Activated CD4-positive, CD25-positive, alpha-beta regulatory T cell treated with anti-CD3 and anti-CD28 coated beads, Interleukin-2, amount 50 U/mL, for 72 hours (primary cell): ENCODE results near the gene FNIP2.

Experiments used
- DNase-seq: peaks from one replicate; pipeline ENCODE4 v3.0.0; 2021

The FNIP2 gene

DNA sequence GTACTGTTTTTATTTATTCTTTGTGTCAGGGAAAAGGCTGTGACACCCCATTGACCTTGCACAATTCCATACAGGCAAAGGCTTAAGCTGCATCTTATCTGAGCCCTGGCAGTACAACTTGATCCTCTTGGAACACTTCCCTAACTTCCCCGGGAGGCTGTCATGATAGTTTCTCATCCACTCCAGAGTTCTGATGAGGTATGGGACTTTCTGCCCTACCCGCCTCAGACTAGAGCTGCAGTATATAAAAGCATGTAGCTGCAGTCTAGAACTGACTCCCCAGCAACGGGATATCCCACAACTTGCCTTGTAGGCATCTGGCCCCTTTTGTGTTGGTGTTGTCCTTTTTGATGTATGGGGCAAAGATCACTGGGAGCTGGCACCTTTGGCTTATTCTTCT is 72.7 kb downstream of the FNIP2 start:
- no peak for DNase-seq

DNA sequence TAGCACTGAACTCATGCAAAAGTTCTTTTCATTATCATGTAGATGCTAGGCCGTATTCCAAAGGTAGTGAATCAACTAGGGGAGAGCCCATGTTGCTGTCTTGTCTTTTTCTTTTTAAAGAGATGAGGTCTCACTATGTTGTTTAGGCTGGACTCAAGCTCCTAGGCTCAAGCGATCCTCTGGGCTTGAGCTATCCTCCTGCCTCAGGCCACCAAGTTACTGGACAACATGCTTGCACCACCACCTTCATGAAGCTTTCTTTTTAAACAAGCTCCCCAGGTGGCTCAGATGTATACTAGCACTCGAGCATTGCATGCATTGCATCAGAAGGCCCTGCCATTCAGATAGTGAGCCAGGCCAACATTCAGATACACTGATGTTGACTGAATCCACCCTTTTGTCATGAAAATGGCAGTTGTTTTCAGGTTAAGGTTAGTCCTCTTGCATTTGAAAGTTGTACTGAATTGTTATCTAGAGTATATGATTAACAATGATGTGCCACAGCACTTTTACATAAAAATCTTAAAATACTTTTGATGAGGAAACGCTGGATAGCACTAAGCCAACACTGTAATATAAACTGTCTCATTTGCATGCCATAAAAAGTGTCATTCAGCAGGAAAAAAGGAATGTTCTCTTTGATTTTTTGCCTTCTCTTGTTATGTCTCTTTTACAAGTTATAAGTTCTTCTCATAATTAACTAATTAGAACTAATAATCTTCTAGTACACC is 76.7 kb downstream of the FNIP2 start:
- DNase-seq = no peak

DNA sequence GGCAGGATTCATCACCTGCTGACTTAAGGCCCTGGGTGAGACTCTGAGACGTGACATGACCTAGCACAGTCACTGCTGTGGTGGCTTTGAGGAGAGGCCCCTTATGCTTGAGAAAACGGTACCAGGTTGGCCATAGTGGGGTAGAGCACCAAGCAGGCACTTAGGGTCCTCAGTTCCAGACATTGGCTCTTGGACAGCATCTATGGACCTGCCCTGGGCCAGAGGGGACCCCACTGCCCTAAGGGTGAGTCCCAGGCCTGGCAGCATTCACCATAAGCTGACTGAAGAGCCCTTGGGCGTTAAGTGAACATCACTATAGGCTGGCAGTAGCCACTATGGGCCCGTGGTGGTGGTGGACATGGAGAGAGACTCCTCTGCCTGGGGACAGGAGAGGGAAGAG is 78.7 kb downstream of the FNIP2 start:
- DNase-seq = no peak

GRCh38 chr4:158849681-158850080 is 80.9 kb downstream of the FNIP2 start:
- no peak for DNase-seq

GRCh38 chr4:158850371-158850770 is 81.5 kb downstream of the FNIP2 start:
- DNase-seq = no peak

DNA sequence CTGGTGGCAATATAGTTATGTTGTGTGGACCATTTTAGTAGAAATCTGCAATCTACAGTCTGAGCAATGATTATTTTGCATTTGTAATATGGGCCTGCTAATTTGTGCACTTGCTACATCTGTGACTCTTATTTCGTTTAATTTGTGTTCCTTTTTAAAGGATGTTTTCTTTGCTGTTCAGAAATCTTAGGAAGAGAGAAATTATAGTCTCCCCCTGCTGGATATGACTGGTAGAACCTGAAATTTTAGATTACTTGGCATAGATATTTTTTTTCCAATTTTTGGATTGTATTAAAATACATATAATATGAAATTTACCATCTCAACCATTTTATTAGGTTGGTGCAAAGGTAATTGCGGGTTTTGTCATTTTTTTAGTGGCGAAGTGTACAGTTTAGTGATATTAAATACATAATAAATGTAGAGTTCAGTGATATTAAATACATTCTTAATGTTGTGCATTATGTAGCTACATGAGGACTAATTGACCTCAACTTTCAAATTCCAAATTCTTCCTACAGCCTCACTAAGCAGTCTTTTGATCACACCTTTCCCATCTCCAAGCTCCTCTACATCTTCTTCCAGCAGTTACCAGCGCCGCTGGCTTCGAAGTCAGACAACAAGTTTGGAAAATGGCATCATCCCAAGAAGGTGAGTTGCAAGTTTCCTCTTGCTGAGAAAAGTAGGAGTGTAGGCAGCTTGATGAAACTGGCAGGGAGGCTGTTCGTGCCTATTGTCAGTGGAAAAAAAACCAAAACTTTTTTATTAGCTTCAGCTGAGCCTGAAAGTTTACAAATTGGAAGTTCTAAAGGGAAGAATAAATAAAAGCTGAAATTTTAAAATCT is 82.2 kb downstream of the FNIP2 start:
- no peak for DNase-seq

DNA sequence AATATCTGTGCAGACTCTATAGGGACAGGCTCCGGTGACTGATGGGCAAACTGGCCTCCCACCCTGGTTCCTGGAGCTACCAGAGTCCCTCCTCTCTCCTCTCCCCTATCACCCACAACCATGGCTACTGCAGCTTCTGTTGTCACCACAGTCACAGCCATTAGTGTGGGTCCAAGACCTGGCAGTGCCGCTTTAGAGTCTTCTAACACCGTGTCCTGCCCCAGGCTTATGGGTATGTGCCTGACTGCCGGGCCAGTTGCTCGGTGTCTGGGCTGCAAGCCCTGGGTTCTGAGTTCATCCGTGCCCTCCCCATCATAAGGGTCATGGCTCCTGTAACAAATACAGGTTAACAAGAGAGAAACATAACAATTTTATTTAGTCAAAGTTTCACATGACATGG is 85.4 kb downstream of the FNIP2 start:
- no peak for DNase-seq

DNA sequence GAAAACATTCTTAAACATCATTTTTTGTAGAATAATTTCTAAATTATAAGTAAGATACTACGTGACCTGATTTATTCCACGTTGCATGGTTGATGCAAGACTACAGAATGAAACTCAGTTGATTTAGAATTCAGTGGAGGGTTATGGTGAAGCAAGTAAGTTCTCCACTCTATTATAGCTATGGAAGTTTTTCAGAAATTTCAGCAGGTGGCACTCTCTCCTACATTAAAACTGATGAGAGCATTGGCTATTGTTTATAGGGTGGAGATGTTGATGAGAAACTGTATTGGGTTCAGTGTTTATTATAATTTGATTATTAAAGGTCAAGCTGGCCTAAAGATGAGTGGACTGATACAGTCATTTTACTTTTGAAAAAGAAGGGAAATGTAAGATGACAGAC is 88.0 kb downstream of the FNIP2 start:
- DNase-seq = no peak

DNA sequence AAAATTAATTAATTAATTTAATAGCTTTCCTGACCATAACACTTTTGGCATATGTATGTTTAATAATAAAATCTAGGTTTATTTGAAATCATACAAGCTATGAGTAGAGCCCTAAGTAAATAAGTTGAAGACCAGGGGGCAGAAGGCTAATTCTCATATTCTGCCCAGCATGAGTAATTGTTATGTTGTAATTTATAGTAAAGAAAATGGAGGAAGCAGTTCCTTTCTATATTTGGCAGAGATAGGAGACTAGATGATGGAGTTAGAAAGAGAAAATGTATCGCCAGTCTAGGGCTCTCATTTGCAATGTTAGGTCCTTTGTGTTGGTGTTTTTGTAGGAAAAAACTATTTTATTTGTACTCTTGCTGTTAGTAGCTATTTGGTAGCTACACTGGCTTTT is 89.1 kb downstream of the FNIP2 start:
- DNase-seq = no peak

GRCh38 chr4:158858410-158859199 is 89.8 kb downstream of the FNIP2 start:
- no peak for DNase-seq

DNA sequence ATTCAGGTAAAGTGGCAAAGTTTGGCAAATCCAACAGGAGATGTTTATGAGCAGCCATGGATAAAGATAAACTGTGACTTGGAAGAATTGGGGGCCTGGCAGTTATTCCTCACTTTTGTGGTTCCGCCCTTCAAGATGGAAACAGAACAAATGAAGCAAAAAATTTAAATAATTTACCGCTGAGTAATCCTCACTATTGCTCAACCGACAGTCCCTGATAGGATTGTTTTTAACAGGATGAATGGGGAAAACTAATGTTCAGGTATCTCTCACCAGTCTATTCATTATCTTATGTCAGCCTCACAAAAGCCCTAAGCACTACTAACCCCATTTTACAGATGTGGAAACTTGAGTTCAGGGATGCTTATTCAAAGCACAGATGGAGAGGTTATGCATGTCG is 90.8 kb downstream of the FNIP2 start:
- no peak for DNase-seq

GRCh38 chr4:158860856-158861255 is 92.0 kb downstream of the FNIP2 start:
- DNase-seq = no peak

DNA sequence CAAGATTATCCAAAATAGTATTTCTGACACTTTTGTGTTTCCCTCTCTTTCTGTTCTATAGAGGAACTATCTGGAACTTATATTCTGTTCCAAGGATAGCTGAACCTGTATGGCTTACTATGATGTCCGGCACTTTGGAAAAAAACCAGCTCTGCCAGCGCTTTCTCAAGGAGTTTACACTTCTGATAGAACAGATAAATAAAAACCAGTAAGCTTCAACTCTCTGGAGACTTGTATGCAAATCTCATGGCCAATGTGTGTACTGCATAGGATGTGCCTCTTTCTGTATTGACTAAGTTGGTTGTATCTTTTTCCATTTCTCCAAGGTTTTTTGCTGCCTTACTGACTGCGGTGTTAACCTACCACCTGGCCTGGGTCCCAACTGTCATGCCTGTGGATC is 92.5 kb downstream of the FNIP2 start:
- DNase-seq = no peak

DNA sequence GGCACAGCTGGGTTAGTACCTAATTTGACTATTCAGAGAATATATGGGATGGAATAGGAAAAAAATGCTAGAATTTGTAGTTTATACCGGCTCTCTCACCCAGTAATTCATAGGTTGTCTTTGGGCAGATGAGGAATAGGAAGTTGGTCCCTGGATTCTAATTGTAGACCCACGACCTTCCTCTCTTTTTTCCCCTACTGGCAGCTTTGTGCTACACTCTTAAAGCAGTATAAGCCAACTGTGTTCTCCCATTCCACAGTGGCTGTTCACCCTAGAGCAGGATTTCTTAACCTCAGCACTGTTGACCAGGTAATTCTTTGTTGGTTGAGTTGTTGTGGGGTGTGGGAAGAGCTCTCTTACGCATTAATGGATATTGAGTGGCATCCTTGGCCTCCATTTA is 92.9 kb downstream of the FNIP2 start:
- no peak for DNase-seq

GRCh38 chr4:158863296-158863695 is 94.5 kb downstream of the FNIP2 start:
- no peak for DNase-seq

DNA sequence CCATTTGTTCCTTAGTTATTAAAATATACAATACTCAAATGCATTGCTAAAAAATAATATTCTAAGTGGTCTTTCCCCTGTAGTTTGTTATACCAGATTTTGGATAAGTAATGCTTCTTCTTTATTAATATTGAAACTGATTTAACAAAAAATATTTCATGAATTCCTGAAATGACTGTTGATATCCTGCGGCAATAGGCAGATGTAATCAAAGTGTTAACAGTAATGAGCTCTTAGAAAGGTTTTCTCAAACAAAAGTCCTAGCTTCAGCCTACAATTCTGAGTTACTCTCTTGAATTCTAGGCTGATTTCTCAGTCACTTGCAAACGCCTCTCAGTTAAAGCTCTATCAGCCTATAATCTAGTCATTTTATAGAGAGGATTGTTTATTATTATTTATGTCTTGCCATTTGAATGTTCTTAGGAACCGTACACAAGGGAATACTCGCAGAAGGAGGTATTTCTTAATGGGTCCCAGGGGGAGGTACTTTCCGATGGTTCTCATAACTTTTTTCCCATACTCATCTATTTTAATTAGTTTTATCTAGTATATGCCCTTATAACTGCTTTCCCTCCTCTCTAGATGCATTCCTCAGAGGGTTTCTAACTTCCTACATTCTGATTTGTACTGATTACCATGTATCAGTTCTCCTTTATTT is 96.8 kb downstream of the FNIP2 start:
- no peak for DNase-seq

DNA sequence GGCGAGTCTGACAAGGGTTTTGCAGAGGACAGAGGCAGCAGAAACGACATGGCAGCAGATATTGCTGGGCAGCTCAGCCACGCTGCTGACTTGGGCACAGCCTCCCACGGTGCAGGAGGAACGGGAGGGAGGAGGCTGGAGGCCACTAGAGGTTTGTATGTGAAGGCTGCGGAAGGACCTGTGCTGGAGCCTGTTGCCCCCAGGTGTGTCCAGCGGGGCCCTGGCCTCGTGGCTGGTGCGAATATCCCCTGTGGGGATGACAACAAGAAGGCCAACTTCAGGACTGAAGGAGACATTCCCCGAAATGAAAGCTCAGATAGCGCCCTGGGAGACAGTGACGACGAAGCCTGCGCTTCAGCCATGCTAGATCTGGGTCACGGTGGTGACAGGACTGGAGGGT is 100.2 kb downstream of the FNIP2 start:
- DNase-seq = no peak

GRCh38 chr4:158869761-158870160 is 100.9 kb downstream of the FNIP2 start:
- no peak for DNase-seq

GRCh38 chr4:158870282-158870625 is 101.4 kb downstream of the FNIP2 start:
- DNase-seq = no peak

GRCh38 chr4:158870626-158871334 is 102.0 kb downstream of the FNIP2 start:
- no peak for DNase-seq

GRCh38 chr4:158871335-158871724 is 102.5 kb downstream of the FNIP2 start:
- no peak for DNase-seq

DNA sequence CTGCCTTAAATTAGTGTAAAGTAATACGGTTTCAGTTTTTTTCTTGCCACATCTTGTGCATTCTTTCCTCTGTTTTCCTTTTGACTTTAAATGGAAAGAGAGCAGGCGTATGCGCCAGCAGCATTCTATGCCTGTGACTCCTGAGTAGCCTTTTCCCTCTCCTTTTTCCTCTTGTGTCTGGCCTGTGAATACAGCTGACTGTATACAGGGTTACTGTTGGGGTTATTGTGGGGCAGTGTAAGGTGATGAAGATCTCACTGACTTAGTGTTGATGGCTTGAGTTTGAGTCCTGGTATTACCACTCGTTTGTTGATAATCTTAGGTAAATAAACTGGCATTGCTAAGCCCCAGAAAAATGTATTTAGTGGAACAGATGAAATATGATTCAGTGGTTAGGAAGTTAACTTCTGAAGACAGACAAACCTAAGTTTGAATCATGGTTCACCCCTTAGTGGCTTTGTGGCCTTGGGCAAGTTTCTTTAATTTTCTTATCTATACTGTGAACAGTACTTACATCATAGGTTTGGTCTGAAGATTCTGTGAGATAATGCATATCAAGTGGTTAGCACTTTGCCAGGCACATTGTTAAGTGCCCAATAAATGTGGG is 105.1 kb downstream of the FNIP2 start:
- no peak for DNase-seq
